Activated T-helper 1 cell treated with Interleukin-2 at 50 U/mL for 16 hours (primary cell): ENCODE data around the gene KRT17.

Experiments
- DNase-seq: peaks from one replicate; pipeline ENCODE4 v3.0.0-alpha.2; 2020; ENCODE audit warnings: low read depth

Gene KRT17

GRCh38 chr17:41624208-41625101 is at the start of gene KRT17:
Gene KRT17 (minus strand): TSS chr17:41624575. CDS start chr17:41624509, 66 bp downstream.
- no peak for DNase-seq

- no peak for DNase-seq
Measured at GRCh38 chr17:41672153-41672552, 47.8 kb upstream of the KRT17 start.

GRCh38 chr17:41667280-41668041 is 43.1 kb upstream of the KRT17 start:
- no peak for DNase-seq

GRCh38 chr17:41666708-41667279 is 42.4 kb upstream of the KRT17 start:
- DNase-seq, result peak; percentile 74

GRCh38 chr17:41666237-41666641 is 41.9 kb upstream of the KRT17 start:
- peak; percentile 49 for DNase-seq

GRCh38 chr17:41665566-41666236 is 41.3 kb upstream of the KRT17 start:
- peak; percentile 87 for DNase-seq

- no peak for DNase-seq
Measured at GRCh38 chr17:41664587-41665565, 40.5 kb upstream of the KRT17 start.

- DNase-seq, result no peak
Measured at GRCh38 chr17:41664172-41664457, 39.7 kb upstream of the KRT17 start.

GRCh38 chr17:41663451-41664171 is 39.2 kb upstream of the KRT17 start:
- no peak for DNase-seq

GRCh38 chr17:41660221-41660711 is 35.9 kb upstream of the KRT17 start:
- DNase-seq, result no peak

- no peak for DNase-seq
Measured at GRCh38 chr17:41659427-41660212, 35.2 kb upstream of the KRT17 start.

GRCh38 chr17:41658846-41659245 is 34.5 kb upstream of the KRT17 start:
- DNase-seq, result no peak

- no peak for DNase-seq
Measured at GRCh38 chr17:41657936-41658335, 33.6 kb upstream of the KRT17 start.

- no peak for DNase-seq
Measured at GRCh38 chr17:41657176-41657754, 32.9 kb upstream of the KRT17 start.

- DNase-seq, result no peak
Measured at GRCh38 chr17:41656249-41657023, 32.1 kb upstream of the KRT17 start.

GRCh38 chr17:41655611-41656111 is 31.3 kb upstream of the KRT17 start:
- no peak for DNase-seq

GRCh38 chr17:41654678-41655607 is 30.6 kb upstream of the KRT17 start:
- no peak for DNase-seq
